Activated CD4-positive, alpha-beta T cell treated with anti-CD3 and anti-CD28 coated beads for 36 hours (primary cell): ENCODE measurements around the gene KCNH8. TPM values are rescaled to one million over a fixed set of nuclear protein-coding genes. Genes with fewer than 3 reads are reported as not detected.

Experiments
- ATAC-seq: fragments of 200-7000 bp; cut with Tn5 transposase; one replicate; pipeline ENCODE4 v1.10.0; 2021; ENCODE audit warnings: mild to moderate bottlenecking, moderate library complexity
- CTCF ChIA-PET: fragments of 350-600 bp; sonication (Branson Sonifier 250); formaldehyde crosslinking; loops from one replicate; lab custom pipeline; 2021; ENCODE audit warnings: antibody characterized with exemption; lab: Charles Lee
- POLR2A ChIA-PET: fragments of 350-600 bp; sonication (Branson Sonifier 250); formaldehyde crosslinking; loops from one replicate; lab custom pipeline; 2021; ENCODE audit warnings: antibody characterized with exemption, inconsistent platforms; lab: Charles Lee
- DNase-seq: peaks from one replicate; pipeline ENCODE4 v3.0.0-alpha.2; 2020
- H3K27ac Mint-ChIP-seq: one replicate; pipeline ENCODE4 v1.8.0; 2021; ENCODE audit warnings: mixed read lengths
- H3K27me3 Mint-ChIP-seq: one replicate; pipeline ENCODE4 v1.8.0; 2021; ENCODE audit warnings: mixed read lengths
- H3K36me3 Mint-ChIP-seq: one replicate; pipeline ENCODE4 v1.8.0; 2021; ENCODE audit warnings: low read depth, mixed read lengths
- H3K4me1 Mint-ChIP-seq: one replicate; pipeline ENCODE4 v1.8.0; 2021; ENCODE audit warnings: mixed read lengths
- H3K4me3 Mint-ChIP-seq: one replicate; pipeline ENCODE4 v1.8.0; 2021; ENCODE audit warnings: mild to moderate bottlenecking, moderate library complexity, mixed read lengths
- H3K9me3 Mint-ChIP-seq: one replicate; pipeline ENCODE4 v1.8.0; 2021; ENCODE audit warnings: low read depth, mixed read lengths
- intact Hi-C, 2 experiments: fragments of 100-400 bp; cut with DNase I in 1 of 2; cut with micrococcal nuclease in 1 of 2; formaldehyde crosslinking; loops; one replicate each; pipeline versions ENCODE4 v1.14.2 to v1.15.1; 2022 to 2024; cut with DNase I, micrococcal nuclease
- total RNA-seq, 2 experiments: library from RNA; stranded (reverse); gene quantifications; one replicate each; pipeline ENCODE4 v1.2.3, GENCODE V29; 2021

KCNH8 gene
- total RNA-seq, 2 experiments from 2014 or later, result 0.05 TPM; not detected in 1

DNA sequence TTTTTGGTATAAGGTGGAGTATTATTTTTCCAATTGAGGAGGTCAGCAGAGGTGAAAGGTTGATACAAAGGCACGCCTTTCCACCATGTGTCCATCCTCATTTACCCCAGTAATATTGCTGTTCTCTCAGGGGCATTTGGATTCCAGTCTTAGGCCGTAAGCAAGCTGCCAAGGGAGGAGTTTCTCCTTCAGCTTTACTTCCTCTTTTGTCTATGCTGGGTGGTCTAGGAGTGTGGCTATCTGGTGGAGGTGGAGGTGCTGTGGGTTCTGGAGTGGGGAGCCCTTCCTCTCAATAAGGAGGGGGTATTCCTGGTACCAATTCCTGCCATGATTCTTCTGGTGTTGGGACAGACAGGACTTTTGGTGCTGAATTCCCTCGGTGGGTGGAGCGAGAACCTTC, 340.6 kb downstream of the KCNH8 start:
- no peak for DNase-seq

DNA sequence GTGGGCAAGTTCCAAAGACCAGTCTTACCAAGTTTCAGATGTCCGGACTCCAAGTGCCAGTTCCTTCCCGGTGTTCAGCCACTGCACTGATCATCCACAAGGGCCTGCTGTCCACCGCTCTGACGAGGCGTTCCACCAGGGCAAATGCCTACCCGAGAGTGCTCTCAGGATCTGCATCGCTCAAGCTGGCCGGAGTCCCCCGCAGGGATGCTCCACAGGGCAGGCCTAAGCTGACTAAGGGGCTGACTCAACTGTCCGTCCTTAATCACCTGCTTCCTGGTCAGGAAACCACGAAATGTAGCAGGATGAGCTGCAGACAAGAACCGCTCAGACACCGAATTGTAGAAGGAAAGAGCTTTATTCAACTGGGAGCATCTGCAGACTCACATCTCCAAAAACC, 341.6 kb downstream of the KCNH8 start:
- H3K4me3 Mint-ChIP-seq, result no peak overlapping the region
- peaks cover under 1% of the 10 kb centered on the region for H3K9me3 Mint-ChIP-seq
- ChIA-PET CTCF (no interaction called here), POLR2A (no interaction called here)
- H3K4me1 Mint-ChIP-seq, result no peaks in the 10 kb centered on the region
- DNase-seq (no peak), ATAC-seq (no peak)
- H3K27ac Mint-ChIP-seq, result no peak overlapping the region
- intact Hi-C loops, result no loop called here
- no peaks in the 10 kb centered on the region for H3K27me3 Mint-ChIP-seq
- H3K36me3 Mint-ChIP-seq, result no peaks in the 10 kb centered on the region

More for the DNA sequence above, 340.6 kb downstream of the KCNH8 start:
- ChIA-PET POLR2A (no interaction called here), CTCF (interaction anchor here (0.8 kb wide), 1 partner anchor 24 kb away, joined by 3 read pairs; no protein-coding TSS in a partner anchor)
- Mint-ChIP-seq H3K4me3 (no peak overlapping the region), H3K4me1 (no peaks in the 10 kb centered on the region), H3K36me3 (no peaks in the 10 kb centered on the region), H3K9me3 (no peaks in the 10 kb centered on the region), H3K27me3 (no peaks in the 10 kb centered on the region), H3K27ac (no peak overlapping the region)
- intact Hi-C loops, result no loop called here
- ATAC-seq, result no peak

DNA sequence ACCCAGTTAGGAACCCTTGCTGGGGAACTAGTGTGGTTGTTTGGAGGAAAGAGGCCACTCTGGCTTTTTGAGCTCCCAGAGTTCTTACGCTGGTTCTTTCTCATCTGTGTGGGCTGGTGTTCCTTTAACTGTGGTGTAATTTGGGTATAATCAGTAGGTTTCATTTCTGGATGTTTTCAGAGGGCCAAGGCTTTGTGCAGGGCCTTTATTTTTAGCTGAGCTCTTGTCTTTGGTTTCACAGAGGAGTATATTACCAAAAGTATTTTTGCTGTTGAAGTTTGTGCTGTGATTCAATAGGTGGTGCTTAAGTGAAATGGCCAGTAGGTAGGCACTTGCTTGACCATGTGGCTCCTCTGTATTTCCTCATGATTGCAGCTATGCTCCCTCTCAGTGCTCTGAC, 357.9 kb downstream of the KCNH8 start:
- no peaks in the 10 kb centered on the region for H3K36me3 Mint-ChIP-seq
- ChIA-PET CTCF (no interaction called here), POLR2A (no interaction called here)
- DNase-seq (no peak), ATAC-seq (no peak)
- H3K27ac Mint-ChIP-seq, result no peak overlapping the region
- H3K4me1 Mint-ChIP-seq, result no peaks in the 10 kb centered on the region
- no peaks in the 10 kb centered on the region for H3K9me3 Mint-ChIP-seq
- H3K27me3 Mint-ChIP-seq, result no peaks in the 10 kb centered on the region
- H3K4me3 Mint-ChIP-seq, result no peak overlapping the region
- intact Hi-C loops, result no loop called here

DNA sequence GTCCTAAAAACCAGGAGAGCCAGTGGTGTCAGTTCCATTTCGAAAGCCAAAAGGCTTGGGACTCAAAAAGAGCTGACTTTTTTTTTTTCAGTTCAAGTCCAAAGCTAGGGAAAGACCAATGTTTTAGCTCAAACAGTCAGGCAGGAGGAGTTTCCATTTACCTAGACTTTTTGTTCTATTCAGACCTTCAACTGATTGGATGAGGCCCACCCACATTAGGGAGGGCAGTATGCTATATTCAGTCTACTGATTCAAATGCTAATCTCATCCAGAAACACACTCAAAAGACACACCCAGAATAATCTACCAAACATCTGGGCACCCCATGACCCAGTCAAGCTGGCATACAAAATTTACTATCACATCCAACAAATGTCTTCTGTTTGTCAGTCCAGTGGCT, 374.0 kb downstream of the KCNH8 start:
- intact Hi-C loops, result no loop called here
- no peak for DNase-seq
- Mint-ChIP-seq H3K9me3 (no peaks in the 10 kb centered on the region), H3K4me1 (no peaks in the 10 kb centered on the region), H3K4me3 (no peak overlapping the region), H3K27me3 (no peaks in the 10 kb centered on the region), H3K36me3 (no peaks in the 10 kb centered on the region), H3K27ac (no peak overlapping the region)
- POLR2A ChIA-PET, result no interaction called here
- CTCF ChIA-PET, result no interaction called here
- ATAC-seq, result no peak

DNA sequence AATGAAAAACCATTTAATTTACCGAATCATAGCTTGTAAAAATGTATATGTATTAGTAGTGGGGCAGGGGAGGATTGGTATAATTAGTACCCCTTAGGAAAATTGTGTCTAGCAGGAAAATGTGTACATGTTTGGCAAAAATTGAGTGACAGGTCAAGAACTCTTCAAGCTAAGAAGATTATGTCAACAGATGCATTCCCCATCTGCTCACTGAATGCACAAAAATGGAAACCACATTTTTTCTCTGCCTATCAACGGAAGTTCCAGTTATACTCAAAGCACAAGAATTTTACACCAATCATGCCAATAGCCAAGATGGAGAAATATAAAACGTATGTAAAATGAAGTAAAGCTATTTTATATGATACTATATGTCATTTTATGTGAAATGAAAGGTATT, 377.8 kb downstream of the KCNH8 start:
- ChIA-PET POLR2A (no interaction called here), CTCF (interaction anchor here (0.6 to 1.3 kb wide), 2 partner anchors 9 to 62 kb away, joined by 3 to 5 read pairs; no protein-coding TSS in a partner anchor)
- DNase-seq, result no peak
- Mint-ChIP-seq H3K36me3 (no peaks in the 10 kb centered on the region), H3K4me1 (no peaks in the 10 kb centered on the region), H3K27me3 (no peaks in the 10 kb centered on the region), H3K4me3 (no peak overlapping the region), H3K9me3 (no peaks in the 10 kb centered on the region), H3K27ac (no peak overlapping the region)
- no peak for ATAC-seq
- intact Hi-C loops, result no loop called here

DNA sequence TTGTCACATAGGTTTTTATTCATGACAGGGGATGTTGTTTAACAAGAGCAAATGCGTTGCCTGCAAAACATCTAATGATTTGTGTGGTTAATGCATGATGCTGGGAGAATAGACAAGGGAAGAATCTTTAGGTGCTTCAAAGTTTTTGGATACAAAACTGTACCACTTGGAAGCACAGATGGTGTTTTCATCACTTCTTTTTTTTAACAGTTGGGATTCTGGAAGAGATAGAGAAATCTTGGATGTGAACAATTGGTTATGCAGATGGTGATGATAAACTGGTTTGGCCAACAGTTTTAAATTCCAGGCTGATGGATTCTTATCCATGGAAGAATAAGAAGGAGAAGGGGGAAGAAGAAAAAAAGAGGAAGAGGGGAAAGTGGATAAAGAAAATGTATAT, 379.4 kb downstream of the KCNH8 start:
- POLR2A ChIA-PET, result no interaction called here
- H3K4me1 Mint-ChIP-seq, result no peaks in the 10 kb centered on the region
- no peak overlapping the region for H3K27ac Mint-ChIP-seq
- ATAC-seq (no peak), DNase-seq (no peak)
- CTCF ChIA-PET, result no interaction called here
- intact Hi-C loops, result no loop called here
- no peaks in the 10 kb centered on the region for H3K27me3 Mint-ChIP-seq
- H3K9me3 Mint-ChIP-seq, result no peaks in the 10 kb centered on the region
- no peaks in the 10 kb centered on the region for H3K36me3 Mint-ChIP-seq
- no peak overlapping the region for H3K4me3 Mint-ChIP-seq

DNA sequence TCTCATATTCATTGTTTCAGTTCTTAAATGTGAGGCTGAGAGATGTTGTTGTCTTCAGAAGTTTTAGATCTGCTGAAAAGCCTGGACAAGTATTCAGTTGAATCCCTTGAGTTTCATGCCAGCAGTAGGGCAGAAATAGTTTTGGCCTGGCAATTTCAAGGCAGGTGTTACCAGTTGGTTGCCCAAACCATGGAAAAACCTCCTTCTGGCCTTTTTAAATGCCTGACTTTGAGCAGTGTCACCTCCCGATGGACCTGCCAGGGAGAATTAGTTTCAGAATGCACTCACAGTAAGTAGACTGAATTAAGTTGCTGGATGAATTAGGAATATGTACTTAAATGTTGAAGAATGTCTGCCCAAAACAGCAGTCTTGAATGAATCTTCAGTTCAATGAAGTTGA, 383.1 kb downstream of the KCNH8 start:
- H3K27ac Mint-ChIP-seq, result no peak overlapping the region
- H3K4me1 Mint-ChIP-seq, result no peaks in the 10 kb centered on the region
- no peak overlapping the region for H3K4me3 Mint-ChIP-seq
- H3K27me3 Mint-ChIP-seq, result no peaks in the 10 kb centered on the region
- intact Hi-C loops, result no loop called here
- no peak for DNase-seq
- ChIA-PET CTCF (no interaction called here), POLR2A (no interaction called here)
- no peaks in the 10 kb centered on the region for H3K36me3 Mint-ChIP-seq
- no peaks in the 10 kb centered on the region for H3K9me3 Mint-ChIP-seq
- no peak for ATAC-seq

DNA sequence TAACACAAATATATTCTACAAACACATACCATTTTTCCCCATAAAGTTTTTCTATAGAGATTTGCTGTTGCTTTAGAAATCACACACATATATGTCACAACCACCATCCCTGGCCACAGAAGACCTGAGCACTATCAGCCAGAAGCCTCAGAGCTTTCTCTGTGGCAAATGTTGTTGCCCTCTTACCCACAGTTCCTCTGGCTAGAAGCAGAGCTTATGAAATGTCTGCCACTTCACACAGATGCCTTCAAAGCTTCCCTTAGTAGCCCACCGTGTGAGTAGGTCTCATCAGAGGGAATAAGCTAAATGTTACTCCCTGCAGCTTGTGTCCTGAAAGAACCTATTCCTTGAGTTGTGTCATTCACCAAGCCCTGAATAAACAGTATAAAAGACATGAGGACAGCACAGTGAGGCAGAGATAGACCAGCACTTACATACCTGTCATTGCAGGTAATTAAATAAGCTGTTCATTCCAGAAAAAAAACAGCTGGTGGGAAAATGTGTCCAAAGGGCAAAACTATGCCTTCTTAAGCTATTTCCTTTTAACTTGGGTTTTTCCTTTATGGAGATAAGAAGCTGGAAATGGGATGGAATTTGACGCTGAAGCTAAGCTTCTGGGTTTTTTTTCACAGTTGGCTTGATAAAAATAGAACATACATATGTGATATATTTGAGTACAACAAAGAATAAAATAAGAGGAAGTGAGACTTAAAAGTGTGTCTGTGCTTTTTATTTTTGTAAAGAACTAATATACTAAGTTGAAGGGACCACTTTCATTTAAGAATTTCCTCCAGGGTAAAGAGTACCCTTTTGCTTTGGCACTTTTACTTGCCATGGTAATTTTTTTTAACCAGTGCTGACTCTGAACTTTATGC, 391.4 kb downstream of the KCNH8 start:
- ATAC-seq (no peak), DNase-seq (no peak)
- POLR2A ChIA-PET, result no interaction called here
- no peaks in the 10 kb centered on the region for H3K9me3 Mint-ChIP-seq
- intact Hi-C loops, result loop anchor here (10.0 kb wide), 3 partner anchors 195 to 475 kb away; no protein-coding TSS in a partner anchor
- H3K36me3 Mint-ChIP-seq, result no peaks in the 10 kb centered on the region
- CTCF ChIA-PET, result no interaction called here
- no peak overlapping the region for H3K27ac Mint-ChIP-seq
- peaks cover 3% of the 10 kb centered on the region for H3K27me3 Mint-ChIP-seq
- no peaks in the 10 kb centered on the region for H3K4me1 Mint-ChIP-seq
- H3K4me3 Mint-ChIP-seq, result no peak overlapping the region

DNA sequence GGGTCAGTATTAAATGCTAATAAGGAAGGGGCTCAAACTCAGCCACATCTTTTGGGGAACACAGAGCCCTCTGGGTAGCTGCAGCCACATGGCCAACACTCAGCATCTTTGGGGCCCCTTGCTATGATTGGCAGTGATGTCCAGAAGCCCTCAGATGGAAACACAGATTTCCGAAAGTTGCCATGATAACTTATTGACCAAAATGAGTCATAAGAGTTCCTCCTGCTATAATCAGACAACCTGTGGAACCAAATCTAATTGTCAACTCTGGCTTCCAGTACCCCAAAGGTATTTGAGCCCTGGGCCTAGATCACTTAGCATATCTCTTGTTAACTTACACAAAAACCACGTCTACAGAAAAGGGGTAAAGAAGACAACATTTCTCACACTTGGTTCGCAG, 392.2 kb downstream of the KCNH8 start:
- Mint-ChIP-seq H3K36me3 (no peaks in the 10 kb centered on the region), H3K4me3 (no peak overlapping the region), H3K27me3 (peaks cover 3% of the 10 kb centered on the region), H3K4me1 (no peaks in the 10 kb centered on the region), H3K9me3 (no peaks in the 10 kb centered on the region), H3K27ac (no peak overlapping the region)
- ATAC-seq (no peak), DNase-seq (no peak)
- intact Hi-C loops, result loop anchor here (10.0 kb wide), 3 partner anchors 196 to 476 kb away; no protein-coding TSS in a partner anchor
- ChIA-PET CTCF (no interaction called here), POLR2A (no interaction called here)

DNA sequence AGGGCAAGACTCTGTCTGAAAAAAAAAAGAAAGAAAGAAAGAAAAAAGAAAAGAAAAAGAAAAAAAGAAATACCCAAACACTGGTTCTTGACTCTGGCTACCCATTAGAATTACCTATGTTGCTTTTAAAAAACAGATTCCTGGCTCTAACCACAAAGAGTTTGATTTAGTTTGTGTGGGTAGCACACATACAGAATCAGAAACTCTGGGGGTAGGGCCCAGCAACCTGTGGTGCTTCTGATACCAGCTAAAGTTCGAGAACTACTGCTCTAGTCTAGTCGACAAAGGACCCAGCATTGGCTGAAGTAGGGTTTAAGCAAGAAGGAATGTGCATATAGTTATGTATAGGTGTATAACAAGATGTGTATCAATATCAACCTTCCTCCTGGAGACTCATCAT, 393.0 kb downstream of the KCNH8 start:
- intact Hi-C loops, result loop anchor here (10.0 kb wide), 3 partner anchors 196 to 476 kb away; no protein-coding TSS in a partner anchor

DNA sequence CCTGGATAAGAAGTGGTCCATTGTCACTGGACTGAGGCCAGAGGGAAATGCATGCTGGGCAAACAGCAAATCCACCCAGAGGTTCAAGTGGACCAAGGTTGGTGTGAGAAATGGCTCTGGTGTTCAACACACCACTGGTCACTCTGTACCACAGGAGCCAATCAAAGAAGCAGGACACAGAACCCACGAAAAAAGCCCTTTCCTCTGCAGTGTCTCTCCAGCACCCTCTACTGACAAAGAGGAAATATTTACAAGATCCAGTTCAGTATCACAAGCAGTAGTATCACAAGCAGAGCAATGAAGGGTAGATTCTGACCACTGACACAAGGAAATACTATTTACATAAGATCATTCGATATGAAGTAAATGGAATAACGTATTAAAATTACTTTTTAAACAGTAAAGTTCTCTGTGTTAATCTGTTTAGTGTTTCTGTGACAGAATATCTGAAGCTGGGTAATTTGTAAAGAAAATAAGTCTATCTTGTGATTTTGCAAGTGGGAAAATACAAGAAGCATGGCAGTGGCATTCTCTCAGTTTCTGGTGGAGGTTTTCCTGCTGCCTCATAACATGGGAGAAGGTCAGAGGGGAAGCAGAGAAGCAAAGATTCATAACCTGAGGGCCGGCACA, 395.0 kb downstream of the KCNH8 start:
- ATAC-seq, result no peak
- Mint-ChIP-seq H3K4me3 (no peak overlapping the region), H3K9me3 (no peaks in the 10 kb centered on the region), H3K27ac (no peak overlapping the region), H3K36me3 (no peaks in the 10 kb centered on the region), H3K4me1 (no peaks in the 10 kb centered on the region), H3K27me3 (peaks cover 3% of the 10 kb centered on the region)
- ChIA-PET CTCF (no interaction called here), POLR2A (no interaction called here)
- no peak for DNase-seq
- intact Hi-C loops, result loop anchor here (2.0 to 10.0 kb wide), 4 partner anchors 195 to 479 kb away; no protein-coding TSS in a partner anchor

More for the DNA sequence above, 393.0 kb downstream of the KCNH8 start:
- DNase-seq, result no peak
- no peak for ATAC-seq
- H3K27me3 Mint-ChIP-seq, result peaks cover 3% of the 10 kb centered on the region
- POLR2A ChIA-PET, result no interaction called here
- no peaks in the 10 kb centered on the region for H3K9me3 Mint-ChIP-seq
- CTCF ChIA-PET, result interaction anchor here (0.6 kb wide), 1 partner anchor 27 kb away, joined by 3 read pairs; no protein-coding TSS in a partner anchor
- no peak overlapping the region for H3K27ac Mint-ChIP-seq
- H3K36me3 Mint-ChIP-seq, result no peaks in the 10 kb centered on the region
- H3K4me3 Mint-ChIP-seq, result no peak overlapping the region
- H3K4me1 Mint-ChIP-seq, result no peaks in the 10 kb centered on the region
